ENCODE data around the gene RPS19BP1. TPM values are rescaled to one million over a fixed set of nuclear protein-coding genes. Genes with fewer than 3 reads are reported as not detected.

RPS19BP1 gene
- total and polyA plus RNA-seq, 2 of the 8 experiments (the other 6 are each of a cell fraction or from before 2014, with no cell fraction given) = 77.9 to 97.9 TPM

- Histone ChIP-seq H3K4ac (replicated peaks; ENCODE audit: insufficient read length, low read depth, low read length) (no peak overlapping the region), H3K14ac (ENCODE audit: insufficient read length) (no peak overlapping the region), H2AK5ac (ENCODE audit: low read depth, low read length) (no peak overlapping the region), H2BK120ac (replicated peaks; ENCODE audit: low read depth, low read length) (no peak overlapping the region), H3K9ac (replicated peaks in 1 of 4; ENCODE audit: extremely low read depth in 1 of 4, low read depth in 3 of 4, low read length in 3 of 4) (no peak overlapping the region), H2BK12ac (ENCODE audit: low read depth, low read length) (no peak overlapping the region), H3K27ac (ENCODE audit: low read depth, low read length) (no peak overlapping the region), H3K4me3 (ENCODE audit: extremely low read depth in 1 of 4, insufficient read depth in 2 of 4, low read depth in 3 of 4, low read length in 4 of 4) (no peak overlapping the region), H3K27me3 (replicated peaks in 1 of 4; ENCODE audit: control insufficient read depth in 3 of 4, extremely low read depth in 1 of 4, insufficient read depth in 3 of 4, low read length in 3 of 4) (no peaks in the 10 kb centered on the region), H3K79me1 (ENCODE audit: low read depth, low read length) (no peaks in the 10 kb centered on the region), H2BK15ac (ENCODE audit: low read length) (no peak overlapping the region), H2AFZ (ENCODE audit: low read length) (no peak overlapping the region), H2BK5ac (ENCODE audit: low read depth, low read length) (no peak overlapping the region), H3K4me1 (replicated peaks in 1 of 4; ENCODE audit: control insufficient read depth in 3 of 4, insufficient read depth in 4 of 4, low read length in 3 of 4) (peaks cover 11 to 34% (median 23%) of the 10 kb centered on the region in 4 experiments), H2BK20ac (ENCODE audit: low read length) (no peak overlapping the region), H3K18ac (ENCODE audit: extremely low read depth, low read length) (no peak overlapping the region), H4K91ac (replicated peaks; ENCODE audit: insufficient read length, low read length) (no peak overlapping the region), H3K79me2 (ENCODE audit: control insufficient read depth in 1 of 2, insufficient read depth in 2 of 2, low read length in 2 of 2) (peaks cover 0 to 5% of the 10 kb centered on the region in 2 experiments; a peak in 2 of 4 replicates), H3K4me2 (ENCODE audit: insufficient read depth in 1 of 2, low read depth in 2 of 2, low read length in 2 of 2) (no peak overlapping the region), H3K36me3 (ENCODE audit: control insufficient read depth in 2 of 4, insufficient read depth in 4 of 4, low read length in 3 of 4) (no peaks in the 10 kb centered on the region), H4K8ac (ENCODE audit: extremely low read depth, insufficient read depth, low read length) (no peak overlapping the region), H3K23me2 (ENCODE audit: low read depth, low read length) (peaks cover 8% of the 10 kb centered on the region), H3K9me3 (ENCODE audit: insufficient read depth in 2 of 2, low read depth in 1 of 2, low read length in 1 of 2) (no peaks in the 10 kb centered on the region), H3K23ac (ENCODE audit: insufficient read length) (no peak overlapping the region), H4K20me1 (replicated peaks in 1 of 2; ENCODE audit: control insufficient read depth in 1 of 2, insufficient read depth in 2 of 2, low read length in 2 of 2) (peaks cover 0 to 4% of the 10 kb centered on the region in 2 experiments), H3K56ac (replicated peaks; ENCODE audit: insufficient read length, low read depth, low read length) (no peak overlapping the region), H4K5ac (ENCODE audit: insufficient read length, low read depth, low read length) (no peak overlapping the region)
- FAIRE-seq = no peak
- DNase-seq (ENCODE audit: low read depth in 1 of 2, low spot score in 2 of 2) = no peak
- ChIA-PET CTCF (ENCODE audit: partially characterized antibody) (interaction anchor here (0.6 to 21.9 kb wide), 9 partner anchors 8 to 500 kb away, joined by 3 to 361 read pairs (median 4); partner anchors contain the start of gene MIEF1), POLR2A (ENCODE audit: partially characterized antibody) (interaction anchor here (1.1 to 3.6 kb wide), 3 partner anchors 13 to 133 kb away, joined by 3 to 61 read pairs (median 7); partner anchors contain the start of gene ATF4)
- 90% methylated on average over 8 of the region's 8 CpGs; no CpG with 5 or more reads in 1 of the 2 experiments for WGBS, 2 experiments (ENCODE audit: extremely low coverage in 1 of 2, insufficient coverage in 1 of 2, insufficient read length in 1 of 2, insufficient replicate concordance in 2 of 2, low coverage in 1 of 2, low lambda C conversion rate in 2 of 2, missing lambda C conversion rate in 1 of 2)
- no peak for TF ChIP-seq YY1 (IDR thresholded peaks at IDR 0.05; ENCODE audit: low read depth, low read length)
- TF ChIP-seq CTCF (IDR thresholded peaks at IDR 0.05; ENCODE audit: control extremely low read depth in 1 of 3, insufficient read depth in 1 of 3, low read depth in 1 of 3, low read length in 3 of 3) = no peak
- no peak for TF ChIP-seq NRF1 (IDR thresholded peaks at IDR 0.05; ENCODE audit: low read depth, low read length)
- TF ChIP-seq CTBP2 (IDR thresholded peaks at IDR 0.05; ENCODE audit: borderline replicate concordance, insufficient read depth, insufficient read length, low read length) = no peak
These were observed 4.2 kb upstream of the RPS19BP1 start for GRCh38 chr22:39536711-39537110.
